HG03159 (cell line): Measurements from ENCODE around the gene BRSK2.

ENCODE experiments used
- ATAC-seq: cut with Tn5 transposase; IDR thresholded peaks from one replicate; pipeline ENCODE4 v1.9.1; 2021; ENCODE audit warnings: mild to moderate bottlenecking, moderate library complexity; ENCODE audit not compliant: unreplicated experiment

BRSK2 gene

DNA sequence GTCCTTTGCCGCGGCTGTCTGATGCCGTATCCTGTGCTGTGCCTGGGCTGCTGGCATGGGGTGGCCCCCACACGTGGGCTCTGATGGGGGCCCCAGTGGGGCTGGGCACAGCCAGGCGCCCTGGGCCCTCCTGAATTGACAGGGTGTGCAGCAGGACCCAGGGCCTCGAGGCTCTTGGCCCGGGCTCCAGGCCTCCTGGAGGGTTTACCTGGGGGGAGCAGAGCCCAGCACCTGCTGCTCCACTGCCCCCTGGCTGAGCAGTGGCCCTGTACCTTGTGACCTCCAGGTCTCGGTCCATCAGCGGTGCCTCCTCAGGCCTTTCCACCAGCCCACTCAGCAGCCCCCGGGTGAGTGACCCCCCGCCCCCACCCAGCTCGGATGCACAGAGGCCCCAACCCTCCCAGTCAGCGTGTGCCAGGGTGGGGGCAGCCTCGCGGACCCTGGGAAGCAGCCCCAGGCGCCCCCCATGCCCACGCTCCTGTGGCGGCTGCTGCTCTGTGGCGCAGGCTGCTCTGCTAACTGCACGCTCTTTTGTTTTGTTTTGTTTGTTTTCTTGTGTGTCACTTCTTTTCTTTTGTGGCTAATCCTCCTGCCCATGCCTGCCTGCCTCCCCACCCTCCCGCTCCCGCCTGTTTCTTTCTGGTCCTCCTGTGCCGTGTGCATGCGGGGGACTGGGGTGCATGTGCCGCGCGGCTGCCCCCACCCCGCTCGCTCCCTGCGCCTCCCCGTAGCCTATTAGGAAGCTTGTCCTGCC, 59.9 kb downstream of the BRSK2 start:
- ATAC-seq, result no peak

DNA sequence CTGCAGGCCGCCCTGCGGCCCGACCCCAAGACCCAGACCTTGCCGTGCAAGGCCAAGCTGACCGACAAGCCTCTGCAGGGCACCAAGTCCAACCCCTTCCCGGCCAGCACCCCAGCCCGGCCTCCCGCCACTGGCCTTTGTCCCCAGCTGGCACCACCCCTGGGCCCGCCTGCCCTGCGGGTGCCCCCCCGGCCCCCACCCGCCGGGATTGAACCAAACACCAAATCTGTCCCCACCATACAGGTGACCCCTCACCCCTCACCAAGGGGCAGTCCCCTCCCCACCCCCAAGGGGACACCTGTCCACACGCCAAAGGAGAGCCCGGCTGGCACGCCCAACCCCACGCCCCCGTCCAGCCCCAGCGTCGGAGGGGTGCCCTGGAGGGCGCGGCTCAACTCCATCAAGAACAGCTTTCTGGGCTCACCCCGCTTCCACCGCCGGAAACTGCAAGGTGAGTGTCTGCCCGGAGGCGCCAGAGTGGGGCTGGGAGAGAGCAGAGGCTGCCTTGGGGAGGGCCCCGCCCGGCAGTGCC, 60.7 kb downstream of the BRSK2 start:
- no peak for ATAC-seq

DNA sequence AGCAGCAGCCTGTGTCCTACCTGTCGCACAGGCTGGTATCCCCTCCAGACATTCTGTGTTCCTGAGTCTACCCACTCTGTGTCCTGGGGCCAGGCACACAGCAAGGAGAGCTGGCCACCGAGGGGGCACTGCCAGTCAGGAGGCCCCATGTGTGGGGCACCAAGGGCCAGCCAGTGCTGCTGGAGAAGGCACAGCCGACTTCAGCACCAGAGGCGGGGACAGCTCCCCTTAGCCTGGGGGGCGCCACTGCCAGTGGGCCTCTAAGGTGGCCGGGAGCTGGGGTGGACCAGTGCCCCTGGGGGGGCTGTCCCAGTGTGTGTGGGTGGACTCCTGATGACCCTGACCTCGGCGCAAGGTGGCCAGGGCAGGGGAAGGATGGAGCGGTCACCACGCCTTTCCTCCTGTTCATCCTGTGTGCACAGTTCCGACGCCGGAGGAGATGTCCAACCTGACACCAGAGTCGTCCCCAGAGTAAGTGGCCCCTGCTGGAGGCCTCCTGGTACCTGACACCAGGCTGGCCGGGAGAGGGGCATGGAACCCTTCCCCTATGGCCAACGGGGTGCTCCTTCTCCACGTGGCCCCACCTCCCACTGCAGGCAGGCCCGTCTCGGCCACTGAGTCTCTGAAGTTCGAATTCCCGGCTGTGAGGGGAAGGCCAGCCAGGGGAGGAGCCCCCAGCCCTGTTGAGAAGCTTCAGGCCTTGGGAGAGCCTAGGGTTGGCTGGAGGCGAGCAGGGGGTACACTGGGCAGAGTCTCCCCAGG, 61.4 kb downstream of the BRSK2 start:
- no peak for ATAC-seq

DNA sequence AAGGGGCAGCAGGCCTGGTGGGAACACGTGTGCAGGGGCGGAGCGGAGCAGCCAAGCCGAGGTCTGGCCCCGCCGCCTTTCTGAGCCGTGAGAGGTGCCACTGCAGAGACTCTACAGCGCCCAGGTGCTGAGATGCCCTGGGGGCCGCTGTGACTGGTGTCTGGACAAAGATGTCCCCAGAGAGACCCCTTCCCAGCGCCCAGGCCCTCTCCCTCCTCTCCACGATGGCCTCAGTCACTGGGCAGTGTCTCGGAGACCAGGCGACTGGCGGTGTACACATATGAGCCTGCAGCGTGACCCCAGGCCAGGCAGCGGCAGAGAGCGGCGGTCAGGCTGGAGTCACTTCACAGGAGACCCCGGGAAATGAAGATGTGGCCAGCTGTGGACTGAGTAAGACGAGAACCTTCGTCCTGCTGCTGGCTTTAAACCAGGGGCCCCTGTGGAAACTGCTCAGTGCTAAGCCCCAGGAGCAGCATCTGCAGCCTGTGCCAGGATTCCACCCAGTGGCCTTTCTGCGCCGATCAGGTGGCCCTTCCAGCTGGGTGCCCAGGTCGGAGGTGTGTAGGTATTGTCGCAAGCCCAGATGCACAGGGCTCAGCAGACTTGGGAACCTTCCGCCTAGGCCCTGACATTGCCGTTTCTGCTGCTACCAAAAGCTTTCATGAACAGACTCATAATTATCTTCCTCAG, 62.2 kb downstream of the BRSK2 start:
- ATAC-seq, result no peak

DNA sequence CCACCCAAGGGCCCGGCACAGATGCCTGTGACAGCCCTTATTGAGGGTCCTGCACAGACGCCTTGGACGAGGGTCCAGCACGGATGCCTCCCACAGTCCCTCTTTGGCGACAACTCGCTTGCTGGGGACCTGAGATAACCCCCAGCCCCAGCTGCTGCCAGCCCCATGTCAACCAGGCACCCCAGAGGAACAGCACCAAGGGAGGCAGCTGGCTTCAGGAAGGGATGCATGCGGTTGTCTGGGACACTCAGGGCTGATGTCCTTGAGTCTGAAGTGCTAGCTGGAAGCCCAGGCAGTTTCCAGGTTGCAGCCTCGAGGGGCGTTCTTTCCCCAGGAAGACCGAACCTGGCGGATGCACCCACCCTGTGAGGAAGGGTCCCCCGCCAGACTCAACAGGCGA, 63.0 kb downstream of the BRSK2 start:
- no peak for ATAC-seq

DNA sequence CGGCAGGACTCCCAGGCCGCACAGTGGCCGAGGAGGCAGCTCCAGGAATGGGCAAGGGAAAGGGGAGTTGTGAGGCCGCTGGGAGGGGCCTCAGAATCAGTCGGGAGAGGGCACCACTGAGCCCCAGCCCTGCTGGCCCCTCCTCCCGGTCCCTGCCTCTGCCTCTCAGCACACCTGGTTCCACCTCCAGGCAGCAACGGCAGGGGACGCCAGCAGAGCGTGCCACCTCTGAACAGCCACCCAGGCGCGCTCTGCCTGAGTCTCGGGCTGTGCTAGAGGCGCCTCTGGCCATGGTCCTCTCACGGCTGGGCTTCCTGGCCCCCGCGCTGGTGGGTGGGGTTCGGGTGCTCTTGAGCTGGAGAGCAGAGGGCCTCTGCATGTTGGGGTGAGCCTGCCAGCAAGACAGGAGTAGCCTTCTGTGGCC, 63.9 kb downstream of the BRSK2 start:
- no peak for ATAC-seq

DNA sequence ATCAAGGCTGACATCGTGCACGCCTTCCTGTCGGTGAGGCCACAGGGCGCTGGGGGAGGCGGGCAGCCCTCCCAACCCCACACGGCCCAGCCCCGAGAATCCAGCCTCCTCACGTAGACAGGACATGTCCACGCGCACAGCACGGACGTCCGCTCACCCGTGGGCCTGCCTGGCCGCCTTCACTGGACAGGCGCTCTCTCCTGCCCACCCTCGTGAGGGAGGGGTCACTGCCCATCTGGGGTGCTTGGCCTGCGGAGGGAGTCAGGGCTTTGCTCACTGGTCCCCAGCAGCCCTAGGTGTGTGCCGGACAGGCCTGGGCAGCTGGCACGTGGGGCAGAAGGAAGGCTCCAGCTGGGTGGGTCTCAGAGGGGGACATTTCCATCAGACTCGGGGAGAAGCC, 64.8 kb downstream of the BRSK2 start:
- no peak for ATAC-seq

DNA sequence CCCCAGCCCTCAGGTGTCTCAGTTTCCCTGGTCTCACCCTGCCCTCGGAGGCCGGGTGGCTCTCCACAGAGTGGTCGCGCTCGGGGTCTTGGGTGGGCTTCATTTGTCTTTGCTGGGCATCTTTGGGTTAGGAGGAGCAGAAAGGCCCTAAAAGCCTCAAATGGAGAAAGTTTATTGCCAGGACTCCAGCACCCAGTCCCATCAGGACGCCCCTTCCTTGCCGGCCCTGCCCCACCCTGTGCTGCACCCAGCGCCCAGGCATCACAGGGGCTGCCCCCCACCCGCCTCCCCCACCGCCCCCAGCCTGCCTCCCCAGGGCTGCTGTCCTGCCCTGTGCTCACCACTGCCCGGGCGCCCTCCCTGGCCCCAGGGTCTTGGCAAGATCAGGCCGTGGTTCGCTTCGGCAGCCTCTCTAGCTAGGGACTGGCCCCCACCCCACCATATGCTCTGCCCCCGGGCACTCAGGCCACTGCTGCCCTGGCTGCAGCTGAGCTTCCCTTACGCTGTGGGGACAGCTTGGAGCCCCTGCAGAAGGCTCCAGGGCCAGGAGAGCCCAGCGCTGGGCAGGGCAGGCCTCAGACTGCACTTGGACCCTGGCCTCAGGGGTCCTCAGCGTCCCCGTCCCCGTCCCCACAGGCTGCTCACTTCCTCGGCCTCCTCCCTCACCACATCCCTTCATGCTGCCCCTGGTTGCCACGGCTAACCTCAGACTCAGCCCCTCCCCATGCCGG, 65.5 kb downstream of the BRSK2 start:
- ATAC-seq, result no peak

DNA sequence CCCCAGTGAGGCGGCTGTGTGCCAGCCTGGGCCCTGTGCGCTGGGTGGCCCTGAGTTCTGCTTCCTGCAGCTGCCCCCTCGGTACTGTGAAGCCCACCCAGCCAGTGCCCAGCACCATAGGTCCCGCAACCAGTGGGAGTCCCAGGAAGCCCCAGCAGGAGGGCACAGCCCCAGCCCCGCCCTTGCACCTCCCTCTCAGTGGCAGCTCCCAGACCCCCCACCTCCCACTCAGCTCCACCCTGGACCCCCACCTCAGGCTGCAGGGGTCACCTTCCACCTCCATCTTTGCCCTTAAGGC, 66.0 kb downstream of the BRSK2 start:
- ATAC-seq, result no peak

DNA sequence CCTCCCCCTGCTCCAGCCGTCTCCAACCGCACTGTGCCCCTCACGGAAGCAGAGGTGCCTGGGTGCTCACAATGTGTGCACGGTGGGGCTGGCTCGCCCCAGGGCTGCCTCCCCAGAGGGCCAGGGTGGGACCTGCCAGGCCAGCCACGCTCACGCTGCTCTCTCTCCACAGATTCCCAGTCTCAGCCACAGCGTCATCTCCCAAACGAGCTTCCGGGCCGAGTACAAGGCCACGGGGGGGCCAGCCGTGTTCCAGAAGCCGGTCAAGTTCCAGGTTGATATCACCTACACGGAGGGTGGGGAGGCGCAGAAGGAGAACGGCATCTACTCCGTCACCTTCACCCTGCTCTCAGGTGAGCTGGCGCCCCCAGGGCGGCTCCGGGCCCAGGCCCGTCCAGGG, 66.4 kb downstream of the BRSK2 start:
- no peak for ATAC-seq

DNA sequence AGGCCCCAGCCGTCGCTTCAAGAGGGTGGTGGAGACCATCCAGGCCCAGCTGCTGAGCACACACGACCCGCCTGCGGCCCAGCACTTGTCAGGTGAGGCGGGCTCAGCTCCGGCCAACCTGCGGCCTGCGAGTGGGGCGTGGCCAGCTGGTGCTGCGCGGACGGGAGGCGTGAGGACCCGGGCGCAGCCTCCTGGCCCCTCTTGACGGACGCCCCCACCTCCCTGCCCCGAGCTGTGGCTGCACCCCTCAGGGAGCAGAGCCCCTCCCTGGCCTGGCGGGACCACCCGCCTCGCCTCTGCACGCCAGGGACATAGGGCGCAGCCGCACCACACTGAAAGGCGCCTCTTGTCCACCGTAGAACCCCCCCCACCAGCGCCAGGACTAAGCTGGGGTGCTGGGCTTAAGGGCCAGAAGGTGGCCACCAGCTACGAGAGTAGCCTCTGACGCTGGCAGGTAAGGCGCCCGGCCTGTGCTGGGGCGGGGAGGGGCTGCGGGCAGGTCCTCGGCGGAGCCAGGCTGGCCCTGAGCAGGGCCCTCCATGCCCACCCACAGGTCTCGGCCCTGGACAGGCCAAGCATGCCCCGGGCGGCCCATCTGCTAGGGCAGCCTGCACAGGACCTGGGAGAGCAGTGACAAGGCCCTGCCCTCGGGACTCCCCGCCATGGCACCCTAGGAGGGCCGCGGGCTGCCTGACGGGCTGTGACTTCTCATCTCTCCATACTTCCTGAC, 67.0 kb downstream of the BRSK2 start:
- no peak for ATAC-seq

DNA sequence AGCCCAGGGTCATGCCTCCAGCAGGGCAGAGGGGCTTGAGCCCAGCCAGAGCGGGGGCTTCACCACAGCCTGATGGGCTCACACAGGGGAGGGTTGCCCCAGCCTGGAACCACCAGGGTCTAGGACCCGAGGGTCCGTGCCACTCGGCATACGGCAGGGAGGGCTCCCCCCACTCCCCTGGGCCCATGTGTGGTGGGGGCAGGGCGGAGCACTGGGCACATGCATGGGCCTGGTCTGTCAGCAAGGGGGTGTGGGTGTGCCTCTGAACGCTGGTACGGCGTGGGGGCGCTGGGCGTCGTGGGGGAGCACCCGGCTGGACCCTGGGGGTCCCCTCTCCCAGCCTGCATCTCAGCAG, 67.6 kb downstream of the BRSK2 start:
- no peak for ATAC-seq

DNA sequence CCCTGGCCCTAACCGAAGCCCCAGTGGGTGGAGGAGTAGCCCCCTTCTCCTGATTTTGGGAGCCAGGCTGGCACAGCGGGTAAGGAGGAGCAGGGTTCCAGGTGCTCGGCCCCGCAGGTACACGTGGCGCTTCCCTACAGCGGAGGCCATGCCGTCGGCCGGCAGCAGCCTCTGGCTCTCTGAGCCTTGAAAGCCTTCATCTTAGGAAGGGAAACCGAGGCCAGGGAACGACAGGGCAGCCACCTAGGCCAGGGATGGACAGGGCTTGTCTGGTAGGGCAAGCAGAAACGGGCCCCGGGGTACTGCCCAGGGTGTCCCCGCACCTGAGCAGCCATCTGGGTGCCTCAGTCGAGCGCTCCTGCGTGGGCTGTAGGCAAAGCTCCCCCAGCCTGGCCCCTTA, 68.1 kb downstream of the BRSK2 start:
- no peak for ATAC-seq

DNA sequence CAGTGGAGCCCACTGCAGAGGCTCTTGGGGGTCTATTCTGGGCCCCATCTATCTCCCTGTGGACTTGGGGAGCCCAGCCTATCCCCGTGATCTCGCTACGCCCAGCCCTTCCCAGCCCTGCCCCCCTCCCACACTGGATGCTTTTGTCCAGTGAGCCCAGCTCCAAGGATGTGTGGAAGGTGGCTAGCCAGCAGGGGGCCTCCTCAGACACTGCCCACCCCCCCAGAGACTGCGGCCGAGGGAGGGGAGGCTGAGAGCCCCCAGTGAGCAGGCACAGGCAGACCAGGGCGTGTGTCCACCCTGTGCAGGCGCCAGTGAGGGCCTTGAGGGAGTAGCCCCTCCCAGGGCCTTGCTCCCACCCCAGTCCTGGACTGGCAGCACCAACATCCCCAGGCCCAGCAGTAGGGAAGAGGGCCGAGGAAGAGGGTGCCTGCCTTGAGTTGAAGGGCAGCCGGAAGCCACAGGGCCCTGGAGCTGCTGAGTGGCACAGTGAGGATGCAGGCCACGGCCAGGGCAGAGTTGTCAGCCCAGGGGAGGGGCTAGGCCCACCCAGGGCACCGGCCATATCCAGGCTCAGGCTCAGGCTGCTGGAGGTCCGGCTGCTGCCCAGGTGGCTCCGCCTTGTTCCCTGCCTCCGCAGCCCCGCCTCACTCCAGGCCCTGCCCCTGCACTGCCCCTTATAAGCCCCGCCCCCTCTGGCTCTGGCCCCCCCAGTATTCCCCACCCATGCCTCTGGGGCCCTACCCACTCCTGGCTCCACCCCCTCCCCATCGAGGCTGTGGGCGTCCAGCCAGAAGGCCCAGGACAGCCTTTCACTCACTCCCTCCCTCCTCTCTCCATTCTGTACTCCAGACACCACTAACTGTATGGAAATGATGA, 68.8 kb downstream of the BRSK2 start:
- ATAC-seq, result no peak

DNA sequence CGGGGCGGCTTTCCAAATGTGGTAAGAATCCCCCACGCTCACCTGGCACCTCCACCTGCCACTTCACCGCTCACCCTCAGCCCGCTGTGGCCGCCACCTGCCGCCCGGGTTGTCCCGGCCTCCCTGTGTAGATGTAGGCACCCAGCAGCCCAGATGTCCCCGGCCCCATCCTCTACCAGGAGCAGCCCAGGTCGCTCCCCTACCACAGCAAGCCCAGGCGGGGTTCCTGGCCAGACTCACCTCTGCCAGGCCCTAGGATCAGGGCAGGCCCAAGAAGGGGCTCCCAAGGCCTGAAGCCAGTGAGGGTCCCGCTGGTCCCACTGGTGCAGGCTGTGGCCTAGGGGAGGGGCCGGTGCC, 69.5 kb downstream of the BRSK2 start:
- no peak for ATAC-seq

DNA sequence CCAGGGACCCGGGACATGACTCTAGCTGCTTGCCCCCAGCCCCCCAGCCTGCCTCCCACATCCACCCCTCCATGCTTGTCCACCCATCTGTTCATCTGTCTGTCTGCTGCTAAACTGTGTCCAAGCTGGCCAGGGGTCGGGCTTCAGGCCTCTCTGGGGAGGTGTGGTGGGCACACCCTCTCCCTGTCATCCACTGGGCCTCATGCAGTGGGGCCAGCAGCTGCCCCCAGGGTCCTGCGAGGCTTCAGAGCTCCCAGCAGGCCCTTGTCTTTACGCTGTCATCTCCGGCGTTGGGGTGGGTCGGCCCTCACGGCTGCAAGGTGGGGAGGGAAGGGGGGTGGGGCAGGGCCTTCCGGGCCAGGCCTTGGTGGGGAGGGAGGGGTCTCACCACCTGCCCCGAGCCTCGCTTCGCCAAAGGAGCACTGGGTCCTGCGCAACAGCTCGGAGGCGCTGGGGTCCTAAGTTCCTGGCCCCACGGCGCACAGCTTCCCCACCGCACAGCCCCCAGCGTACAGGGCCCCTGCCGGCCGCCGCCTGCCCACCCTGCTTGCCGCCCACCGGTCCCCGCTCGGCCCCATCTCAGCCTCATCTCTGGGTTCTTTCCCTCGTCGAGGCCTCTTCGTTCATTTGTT, 70.1 kb downstream of the BRSK2 start:
- no peak for ATAC-seq

DNA sequence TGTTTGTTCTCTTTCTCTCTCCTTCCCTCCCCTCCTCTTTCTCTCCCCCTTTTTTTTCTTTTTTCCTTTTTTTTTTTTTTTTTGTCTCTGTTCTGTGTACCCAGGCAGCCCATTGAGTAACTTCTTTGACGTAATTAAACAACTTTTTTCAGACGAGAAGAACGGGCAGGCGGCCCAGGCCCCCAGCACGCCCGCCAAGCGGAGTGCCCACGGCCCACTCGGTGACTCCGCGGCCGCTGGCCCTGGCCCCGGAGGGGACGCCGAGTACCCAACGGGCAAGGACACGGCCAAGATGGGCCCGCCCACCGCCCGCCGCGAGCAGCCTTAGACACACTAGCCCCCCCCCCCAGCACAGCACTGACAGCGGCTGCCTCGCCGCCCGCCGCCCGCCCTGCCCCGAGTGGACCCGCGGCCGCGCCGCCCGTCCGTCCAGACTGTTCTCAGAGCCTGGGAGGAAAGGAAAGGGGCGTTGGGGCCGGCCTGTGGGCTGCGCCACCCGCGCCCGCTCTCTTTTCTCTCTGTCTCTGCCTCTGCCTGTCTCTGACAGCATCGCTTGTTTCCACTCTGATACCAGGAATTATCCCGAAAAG, 70.8 kb downstream of the BRSK2 start:
- no peak for ATAC-seq

DNA sequence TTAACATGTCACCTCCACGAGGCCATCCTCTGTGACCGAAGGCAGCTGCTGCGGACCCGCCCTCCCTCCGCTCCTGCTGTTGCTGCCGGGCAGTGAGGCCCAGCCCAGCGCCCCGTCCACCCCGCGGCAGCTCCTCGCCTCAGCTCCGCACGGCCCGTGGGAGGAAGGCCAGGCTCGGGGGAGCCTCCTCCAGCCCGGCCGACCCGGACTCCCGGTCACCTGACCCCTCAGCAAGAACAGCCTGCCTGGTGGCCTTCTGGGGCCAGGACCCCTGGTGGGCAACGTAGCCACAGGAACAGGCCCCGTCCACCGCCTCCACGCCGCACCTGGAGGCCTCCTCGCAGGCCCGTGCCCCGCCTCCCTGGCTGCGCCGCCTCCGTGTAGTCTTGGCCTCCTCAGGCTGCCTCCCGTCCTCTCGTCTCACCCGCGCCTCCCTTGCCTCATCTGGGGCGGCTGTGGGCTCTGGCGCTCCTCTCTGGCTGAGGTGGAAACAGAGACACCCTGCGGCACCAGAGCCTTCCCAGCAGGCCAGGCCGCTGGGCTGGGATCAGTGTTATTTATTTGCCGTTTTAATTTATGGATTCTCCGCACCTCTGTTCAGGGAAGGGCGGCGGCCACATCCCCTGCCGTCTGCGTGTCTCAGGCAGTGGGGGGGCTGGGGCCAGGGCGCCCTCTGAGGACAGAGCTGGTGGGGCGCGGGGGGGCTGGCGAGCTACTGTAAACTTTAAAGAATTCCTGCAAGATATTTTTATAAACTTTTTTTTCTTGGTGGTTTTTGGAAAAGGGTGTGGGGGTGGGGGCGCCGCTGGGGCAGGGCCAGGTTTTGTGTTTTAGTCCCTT, 71.5 kb downstream of the BRSK2 start:
- no peak for ATAC-seq
